SK-N-SH (cell line): Measurements from ENCODE around the gene CCR4. TPM values are rescaled to one million over a fixed set of nuclear protein-coding genes. Genes with fewer than 3 reads are reported as not detected.

Experiments used
- CTCF ChIA-PET: fragments of 300-600, 350-600 bp; formaldehyde crosslinking; extraction: SDS; loops from one replicate; lab custom pipeline; 2021; lab: Yijun Ruan, JAX
- POLR2A ChIA-PET: fragments of 350-600 bp; sonication (Branson Sonifier 250); formaldehyde crosslinking; extraction: SDS; loops from one replicate; lab custom pipeline; 2020; ENCODE audit warnings: antibody characterized with exemption, inconsistent platforms; lab: Yijun Ruan, JAX
- DNase-seq: peaks from one replicate; pipeline ENCODE4 v3.0.0; 2012
- H2AFZ ChIP-seq: fragments of 200-600 bp; sonication (generic); 2 replicates; pipeline ENCODE4 v1.8.1; 2016; ENCODE audit warnings: antibody characterized with exemption, mild to moderate bottlenecking, low read depth
- H3F3A ChIP-seq: fragments of 200-600 bp; sonication (generic); replicated peaks from 2 replicates; pipeline ENCODE3; 2016; ENCODE audit warnings: antibody characterized with exemption, mild to moderate bottlenecking; ENCODE audit not compliant: insufficient read depth
- H3K27ac ChIP-seq, 2 experiments: fragments of 200-500 bp in 1 of 2; fragments of 200-600 bp in 1 of 2; sonication (Bioruptor generic) in 1 of 2; sonication (generic), shearing (Covaris generic) in 1 of 2; 2 replicates each; pipeline versions ENCODE4 v1.5.1 to v1.6.1; 2014 to 2016; ENCODE audit warnings: low read depth in 2 of 2, inconsistent platforms in 1 of 2, low read length in 1 of 2, mild to moderate bottlenecking in 1 of 2, mixed read lengths in 1 of 2
- H3K27me3 ChIP-seq: fragments of 200-600 bp; sonication (generic), shearing (Covaris generic); 2 replicates; pipeline ENCODE4 v1.6.1; 2016; ENCODE audit warnings: mixed run types; ENCODE audit not compliant: insufficient read depth
- H3K36me3 ChIP-seq, 2 experiments: fragments of 200-500 bp in 1 of 2; fragments of 200-600 bp in 1 of 2; sonication (Bioruptor generic) in 1 of 2; sonication (generic) in 1 of 2; replicated peaks in 1 of 2; 2 replicates each; pipeline versions ENCODE3 to v1.5.1; 2014 to 2016; ENCODE audit warnings: low read length in 1 of 2, mild to moderate bottlenecking in 1 of 2; ENCODE audit not compliant: insufficient read depth in 2 of 2, control insufficient read depth in 1 of 2
- H3K4me1 ChIP-seq, 2 experiments: fragments of 200-500 bp in 1 of 2; fragments of 200-600 bp in 1 of 2; sonication (Bioruptor generic) in 1 of 2; sonication (generic), shearing (Covaris generic) in 1 of 2; 2 replicates each; pipeline versions ENCODE4 v1.5.1 to v1.6.1; 2014 to 2016; ENCODE audit warnings: low read depth in 1 of 2, low read length in 1 of 2, mixed run types in 1 of 2; ENCODE audit not compliant: insufficient read depth in 2 of 2, control insufficient read depth in 1 of 2
- H3K4me2 ChIP-seq: fragments of 200-600 bp; sonication (generic), shearing (Covaris generic); 2 replicates; pipeline ENCODE4 v1.6.1; 2017; ENCODE audit warnings: mixed run types
- H3K4me3 ChIP-seq, 2 experiments: fragments of 200-500 bp in 1 of 2; fragments of 200-600 bp in 1 of 2; sonication (Bioruptor generic) in 1 of 2; sonication (generic), shearing (Covaris generic) in 1 of 2; 2 replicates each; pipeline versions ENCODE4 v1.5.1 to v1.8.1; 2014 to 2016; ENCODE audit warnings: low read depth in 2 of 2, inconsistent platforms in 1 of 2, low read length in 1 of 2, mild to moderate bottlenecking in 1 of 2, mixed read lengths in 1 of 2, moderate library complexity in 1 of 2
- H3K79me2 ChIP-seq: fragments of 200-600 bp; sonication (generic); 2 replicates; pipeline ENCODE4 v1.8.1; 2017; ENCODE audit warnings: mild to moderate bottlenecking; ENCODE audit not compliant: insufficient read depth
- H3K9ac ChIP-seq: fragments of 200-600 bp; sonication (generic); 2 replicates; pipeline ENCODE4 v1.6.1; 2017; ENCODE audit warnings: mixed run types
- H3K9me2 ChIP-seq: fragments of 200-600 bp; sonication (generic); 2 replicates; pipeline ENCODE4 v1.6.1; 2017; ENCODE audit warnings: mixed run types
- H3K9me3 ChIP-seq: fragments of 200-600 bp; sonication (generic); 2 replicates; pipeline ENCODE4 v1.6.1; 2017; ENCODE audit warnings: mixed run types, mild to moderate bottlenecking, moderate library complexity
- H4K20me1 ChIP-seq: fragments of 200-600 bp; sonication (generic); 2 replicates; pipeline ENCODE4 v1.6.1; 2017; ENCODE audit warnings: mild to moderate bottlenecking, mixed run types; ENCODE audit not compliant: insufficient read depth
- CHD2 ChIP-seq: fragments of 150-350 bp; IDR thresholded peaks from 2 replicates; pipeline ENCODE4 v1.6.1; 2018; ENCODE audit warnings: low read length; ENCODE audit not compliant: partially characterized antibody
- ELF1 ChIP-seq: IDR thresholded peaks from 2 replicates; pipeline ENCODE4 v1.4.0; 2012
- MXI1 ChIP-seq: IDR thresholded peaks from 2 replicates; pipeline ENCODE4 v1.6.1; 2012; ENCODE audit warnings: mild to moderate bottlenecking, low read depth, low read length, improper control_type of control experiment
- POLR2AphosphoS5 ChIP-seq: IDR thresholded peaks from 2 replicates; pipeline ENCODE4 v1.6.1; 2012; ENCODE audit warnings: low read depth, low read length
- SMC3 ChIP-seq: IDR thresholded peaks from 2 replicates; pipeline ENCODE4 v1.6.1; 2012; ENCODE audit warnings: low read depth, low read length, improper control_type of control experiment
- TCF12 ChIP-seq: IDR thresholded peaks from 2 replicates; pipeline ENCODE4 v1.4.0; 2012
- TEAD4 ChIP-seq: IDR thresholded peaks from 2 replicates; pipeline ENCODE4 v1.4.0; 2012; ENCODE audit warnings: mild to moderate bottlenecking, borderline replicate concordance; ENCODE audit not compliant: insufficient read depth
- USF2 ChIP-seq: fragments of 150-350 bp; IDR thresholded peaks from 2 replicates; pipeline ENCODE4 v1.6.1; 2017; ENCODE audit warnings: antibody characterized with exemption, low read length, low read depth, borderline replicate concordance
- YY1 ChIP-seq: IDR thresholded peaks from 2 replicates; pipeline ENCODE4 v1.4.0; 2012; ENCODE audit warnings: low read depth, mild to moderate bottlenecking
- WGBS: methylation state at CpG from one replicate; pipeline ENCODE4 v1.1.6; 2017; ENCODE audit warnings: low lambda C conversion rate; 5-methylcytosine and 5-hydroxymethylcytosine counted together
- polyA plus RNA-seq, 3 experiments: library from polyadenylated mRNA; depleted of rRNA; stranded (reverse); fragments of >200 nt; gene quantifications; 2 replicates each; pipeline ENCODE4 v1.2.3, GENCODE V29; 2012
- TF ChIP-seq, protein P1 (sequence below): IDR thresholded peaks from 2 replicates; pipeline ENCODE4; 2012
- TF ChIP-seq, protein P2 (sequence below): IDR thresholded peaks from 2 replicates; pipeline ENCODE4 v1.4.0; 2012; ENCODE audit warnings: low read depth

Gene CCR4
- polyA plus RNA-seq, 1 of the 3 experiments (the other 2 are of a cell fraction): not detected

DNA sequence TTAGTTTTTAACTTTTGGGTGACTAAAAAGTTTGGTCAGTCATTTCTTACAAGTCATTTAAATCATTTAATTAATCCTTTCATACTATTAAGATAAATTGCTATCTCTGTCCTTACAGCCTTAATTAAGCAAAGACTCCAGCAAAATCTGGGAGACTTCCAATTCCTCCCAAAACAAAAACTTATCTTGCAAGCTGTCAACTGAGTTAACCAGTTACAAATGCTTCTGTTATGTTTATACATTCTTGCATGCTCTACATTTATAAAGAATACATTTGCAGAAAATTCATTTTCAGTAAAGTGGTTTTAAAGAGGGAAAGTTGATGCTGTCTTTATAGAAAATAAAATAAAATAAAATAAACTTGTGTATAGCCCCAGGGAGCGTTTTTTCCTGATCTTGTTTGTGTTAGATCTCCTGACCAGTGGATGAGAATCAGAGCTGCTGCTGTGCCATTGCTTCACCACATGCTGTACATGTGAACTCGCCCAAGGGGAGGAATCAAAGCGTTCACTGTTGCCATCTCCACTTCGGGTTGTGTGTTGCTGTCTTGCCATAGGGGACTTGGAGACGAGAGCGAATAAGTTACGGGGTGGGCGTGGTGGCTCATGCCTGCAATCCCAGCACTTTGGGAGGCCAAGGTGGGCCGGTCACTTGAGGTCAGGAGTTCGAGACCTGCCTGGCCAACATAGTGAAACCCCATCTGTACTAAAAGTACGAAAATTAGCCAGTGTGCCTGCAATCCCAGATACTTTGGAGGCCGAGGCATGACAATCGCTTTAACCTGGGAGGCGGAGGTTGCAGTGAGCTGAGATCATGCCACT, 5.5 kb downstream of the CCR4 start:
- WGBS: 71% methylated on average over 14 of the region's 14 CpGs
- CTCF ChIA-PET: interaction anchor here (1.1 to 1.6 kb wide), 2 partner anchors 9 to 118 kb away, joined by 5 to 6 read pairs; no protein-coding TSS in a partner anchor
- H2AFZ ChIP-seq: no peak overlapping the region
- POLR2A ChIA-PET: no interaction called here
- H3F3A ChIP-seq: no peaks in the 10 kb centered on the region
- H3K4me3 ChIP-seq: no peak overlapping the region
- H4K20me1 ChIP-seq: no peaks in the 10 kb centered on the region
- H3K79me2 ChIP-seq: no peaks in the 10 kb centered on the region
- no peak overlapping the region for H3K27ac ChIP-seq
- H3K9me3 ChIP-seq: no peaks in the 10 kb centered on the region
- H3K27me3 ChIP-seq: no peaks in the 10 kb centered on the region
- no peaks in the 10 kb centered on the region for H3K9me2 ChIP-seq
- H3K36me3 ChIP-seq: no peaks in the 10 kb centered on the region
- no peak overlapping the region for H3K4me2 ChIP-seq
- no peak overlapping the region for H3K9ac ChIP-seq
- TF ChIP-seq, protein P1, sequence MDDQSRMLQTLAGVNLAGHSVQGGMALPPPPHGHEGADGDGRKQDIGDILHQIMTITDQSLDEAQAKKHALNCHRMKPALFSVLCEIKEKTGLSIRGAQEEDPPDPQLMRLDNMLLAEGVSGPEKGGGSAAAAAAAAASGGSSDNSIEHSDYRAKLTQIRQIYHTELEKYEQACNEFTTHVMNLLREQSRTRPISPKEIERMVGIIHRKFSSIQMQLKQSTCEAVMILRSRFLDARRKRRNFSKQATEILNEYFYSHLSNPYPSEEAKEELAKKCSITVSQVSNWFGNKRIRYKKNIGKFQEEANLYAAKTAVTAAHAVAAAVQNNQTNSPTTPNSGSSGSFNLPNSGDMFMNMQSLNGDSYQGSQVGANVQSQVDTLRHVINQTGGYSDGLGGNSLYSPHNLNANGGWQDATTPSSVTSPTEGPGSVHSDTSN: no peak
- TF ChIP-seq, protein P2, sequence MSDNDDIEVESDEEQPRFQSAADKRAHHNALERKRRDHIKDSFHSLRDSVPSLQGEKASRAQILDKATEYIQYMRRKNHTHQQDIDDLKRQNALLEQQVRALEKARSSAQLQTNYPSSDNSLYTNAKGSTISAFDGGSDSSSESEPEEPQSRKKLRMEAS: no peak
- TF ChIP-seq CHD2 (no peak), SMC3 (no peak), ELF1 (no peak), TEAD4 (no peak), USF2 (no peak), MXI1 (no peak), YY1 (no peak)
- TF ChIP-seq, all 33 proteins: peak for 0
- no peak for DNase-seq
- peaks cover 0 to 3% of the 10 kb centered on the region in 2 experiments; a peak in 1 of 4 replicates for H3K4me1 ChIP-seq

- Histone ChIP-seq H3K79me2 (no peaks in the 10 kb centered on the region), H3K27ac (no peak overlapping the region), H3K4me1 (peaks cover 0 to 3% of the 10 kb centered on the region in 2 experiments; a peak in 1 of 4 replicates), H3K4me3 (no peak overlapping the region), H3F3A (no peaks in the 10 kb centered on the region), H3K9me3 (no peaks in the 10 kb centered on the region), H4K20me1 (no peaks in the 10 kb centered on the region), H3K36me3 (no peaks in the 10 kb centered on the region), H3K27me3 (no peaks in the 10 kb centered on the region), H3K9me2 (no peaks in the 10 kb centered on the region)
- ChIA-PET POLR2A (no interaction called here), CTCF (interaction anchor here (1.4 kb wide), 1 partner anchor 11 kb away, joined by 4 read pairs; no protein-coding TSS in a partner anchor)
- no peak for DNase-seq
- WGBS: 55% methylated on average over 5 of the region's 5 CpGs
- TF ChIP-seq MXI1 (no peak), TCF12 (no peak), POLR2AphosphoS5 (no peak), ELF1 (no peak)
- TF ChIP-seq, all 33 proteins: peak for 0
- no peak overlapping the region for H2AFZ ChIP-seq
- no peak overlapping the region for H3K4me2 ChIP-seq
- no peak overlapping the region for H3K9ac ChIP-seq
These were observed 7.1 kb downstream of the CCR4 start for GRCh38 chr3:32958509-32958908.
